HG02981 (cell line): Measurements from ENCODE around the gene COMMD3.
"Not testable (repeated sequence)": the region's sequence is repeated elsewhere in the genome, so short reads cannot be mapped to it uniquely, and the experiment has no call there.

Source experiments
- ATAC-seq: cut with Tn5 transposase; IDR thresholded peaks from one replicate; pipeline ENCODE4 v1.9.1; 2021; ENCODE audit warnings: mild to moderate bottlenecking, moderate library complexity; ENCODE audit not compliant: unreplicated experiment

The COMMD3 gene

GRCh38 chr10:22338185-22338900 is 22.2 kb downstream of the COMMD3 start:
- no peak for ATAC-seq

- no peak for ATAC-seq
Measured at GRCh38 chr10:22338931-22339330, 22.7 kb downstream of the COMMD3 start.

- ATAC-seq, result no peak
Measured at GRCh38 chr10:22339761-22340328, 23.7 kb downstream of the COMMD3 start.

GRCh38 chr10:22340329-22341189 is 24.4 kb downstream of the COMMD3 start:
- ATAC-seq, result peak; percentile 41

GRCh38 chr10:22341190-22341925 is 25.2 kb downstream of the COMMD3 start:
- ATAC-seq, result peak; percentile 5

GRCh38 chr10:22341926-22342196 is 25.7 kb downstream of the COMMD3 start:
- ATAC-seq, result no peak

GRCh38 chr10:22342421-22342820 is 26.2 kb downstream of the COMMD3 start:
- no peak for ATAC-seq

GRCh38 chr10:22343731-22344130 is 27.5 kb downstream of the COMMD3 start:
- no peak for ATAC-seq

GRCh38 chr10:22344249-22344648 is 28.1 kb downstream of the COMMD3 start:
- ATAC-seq, result no peak

- ATAC-seq, result no peak
Measured at GRCh38 chr10:22344781-22345300, 28.7 kb downstream of the COMMD3 start.

GRCh38 chr10:22345301-22346095 is 29.3 kb downstream of the COMMD3 start, which contains the start of gene SPAG6:
Gene SPAG6 (plus strand): TSS chr10:22345496. CDS start chr10:22345612, 116 bp downstream.
- no peak for ATAC-seq

GRCh38 chr10:22346096-22346661 is 30.0 kb downstream of the COMMD3 start:
- no peak for ATAC-seq

- no peak for ATAC-seq
Measured at GRCh38 chr10:22349755-22350154, 33.6 kb downstream of the COMMD3 start.

- ATAC-seq, result no peak
Measured at GRCh38 chr10:22351131-22351703, 35.0 kb downstream of the COMMD3 start.

GRCh38 chr10:22356324-22356873 is 40.2 kb downstream of the COMMD3 start:
- no peak for ATAC-seq

GRCh38 chr10:22357770-22358169 is 41.6 kb downstream of the COMMD3 start:
- not testable (repeated sequence) for ATAC-seq

- ATAC-seq, result no peak
Measured at GRCh38 chr10:22363305-22363704, 47.1 kb downstream of the COMMD3 start.

GRCh38 chr10:22364407-22365140 is 48.4 kb downstream of the COMMD3 start:
- no peak for ATAC-seq
